RWPE2 (cell line): ENCODE measurements around the gene NCBP3.

Source experiments
- ATAC-seq: fragments of 200-7000 bp; cut with Tn5 transposase; 3 replicates; pipeline ENCODE4 v1.9.1; 2021; ENCODE audit warnings: low read depth
- DNase-seq: peaks from one replicate; pipeline ENCODE4 v3.0.0-alpha.2; 2020; ENCODE audit warnings: low spot score
- H3K27ac ChIP-seq: fragments of 450-650 bp; 2 replicates; pipeline ENCODE4 v1.5.1; 2017; ENCODE audit warnings: mild to moderate bottlenecking; ENCODE audit not compliant: poor library complexity, severe bottlenecking
- H3K27me3 ChIP-seq: fragments of 250-450 bp; sonication (Bioruptor Pico); 2 replicates; pipeline ENCODE4 v1.5.1; 2021; ENCODE audit warnings: mild to moderate bottlenecking, moderate library complexity; ENCODE audit not compliant: insufficient read depth, poor library complexity, severe bottlenecking
- H3K36me3 ChIP-seq: fragments of 250-450 bp; sonication (Bioruptor Pico); 2 replicates; pipeline ENCODE4 v1.5.1; 2020; ENCODE audit warnings: low read depth, mild to moderate bottlenecking, moderate library complexity
- H3K4me1 ChIP-seq: fragments of 250-450 bp; sonication (Bioruptor Pico); 2 replicates; pipeline ENCODE4 v1.5.1; 2021; ENCODE audit warnings: mild to moderate bottlenecking, moderate library complexity; ENCODE audit not compliant: insufficient read depth, poor library complexity, severe bottlenecking
- H3K4me3 ChIP-seq: fragments of 250-450 bp; sonication (Bioruptor Pico); 2 replicates; pipeline ENCODE4 v1.5.1; 2021; ENCODE audit warnings: mild to moderate bottlenecking, moderate library complexity; ENCODE audit not compliant: severe bottlenecking
- H3K9me3 ChIP-seq: fragments of 250-450 bp; sonication (Bioruptor Pico); 2 replicates; pipeline ENCODE4 v1.5.1; 2021; ENCODE audit warnings: mild to moderate bottlenecking, moderate library complexity; ENCODE audit not compliant: severe bottlenecking
- CTCF ChIP-seq: fragments of 450-650 bp; IDR thresholded peaks from one replicate; pipeline ENCODE4 v1.5.1; 2017; ENCODE audit warnings: mild to moderate bottlenecking, moderate library complexity; ENCODE audit not compliant: poor library complexity, severe bottlenecking

NCBP3 gene

GRCh38 chr17:3890878-3891219 lies 44.8 kb upstream of the NCBP3 start:
- H3K27ac ChIP-seq: peak overlapping the region; percentile 78
- H3K4me3 ChIP-seq: no peak overlapping the region
- H3K36me3 ChIP-seq: no peaks in the 10 kb centered on the region
- H3K4me1 ChIP-seq: peaks cover 40% of the 10 kb centered on the region
- ATAC-seq (no peak), DNase-seq (no peak)
- H3K27me3 ChIP-seq: no peaks in the 10 kb centered on the region
- no peak for TF ChIP-seq CTCF
- H3K9me3 ChIP-seq: no peaks in the 10 kb centered on the region

- Histone ChIP-seq H3K9me3 (no peaks in the 10 kb centered on the region), H3K27ac (peak overlapping the region; percentile 78), H3K36me3 (no peaks in the 10 kb centered on the region), H3K4me3 (no peak overlapping the region), H3K4me1 (peaks cover 40% of the 10 kb centered on the region), H3K27me3 (no peaks in the 10 kb centered on the region)
- ATAC-seq (peak; percentile 53), DNase-seq (peak; percentile 86)
- TF ChIP-seq CTCF: no peak
These were observed 44.2 kb upstream of the NCBP3 start for GRCh38 chr17:3890082-3890877.

- DNase-seq: no peak
- no peak overlapping the region for H3K4me3 ChIP-seq
- ATAC-seq: no peak
These were observed 43.4 kb upstream of the NCBP3 start for GRCh38 chr17:3889325-3890012.

GRCh38 chr17:3888343-3889171 lies 42.5 kb upstream of the NCBP3 start:
- ATAC-seq (peak; percentile 57), DNase-seq (peak; percentile 87)
- Histone ChIP-seq H3K27ac (peak overlapping the region; percentile 78), H3K9me3 (no peaks in the 10 kb centered on the region), H3K4me1 (peaks cover 35% of the 10 kb centered on the region), H3K4me3 (no peak overlapping the region), H3K36me3 (no peaks in the 10 kb centered on the region), H3K27me3 (no peaks in the 10 kb centered on the region)
- TF ChIP-seq CTCF: no peak

More at GRCh38 chr17:3889325-3890012, 43.4 kb upstream of the NCBP3 start:
- no peaks in the 10 kb centered on the region for H3K9me3 ChIP-seq
- no peaks in the 10 kb centered on the region for H3K36me3 ChIP-seq
- H3K4me1 ChIP-seq: peaks cover 35% of the 10 kb centered on the region
- H3K27ac ChIP-seq: peak overlapping the region; percentile 78
- TF ChIP-seq CTCF: no peak
- no peaks in the 10 kb centered on the region for H3K27me3 ChIP-seq
